Measurements from ENCODE around the gene ZSWIM3.
"Not testable (repeated sequence)": the region's sequence is repeated elsewhere in the genome, so short reads cannot be mapped to it uniquely, and the experiment has no call there.

The ZSWIM3 gene

DNA sequence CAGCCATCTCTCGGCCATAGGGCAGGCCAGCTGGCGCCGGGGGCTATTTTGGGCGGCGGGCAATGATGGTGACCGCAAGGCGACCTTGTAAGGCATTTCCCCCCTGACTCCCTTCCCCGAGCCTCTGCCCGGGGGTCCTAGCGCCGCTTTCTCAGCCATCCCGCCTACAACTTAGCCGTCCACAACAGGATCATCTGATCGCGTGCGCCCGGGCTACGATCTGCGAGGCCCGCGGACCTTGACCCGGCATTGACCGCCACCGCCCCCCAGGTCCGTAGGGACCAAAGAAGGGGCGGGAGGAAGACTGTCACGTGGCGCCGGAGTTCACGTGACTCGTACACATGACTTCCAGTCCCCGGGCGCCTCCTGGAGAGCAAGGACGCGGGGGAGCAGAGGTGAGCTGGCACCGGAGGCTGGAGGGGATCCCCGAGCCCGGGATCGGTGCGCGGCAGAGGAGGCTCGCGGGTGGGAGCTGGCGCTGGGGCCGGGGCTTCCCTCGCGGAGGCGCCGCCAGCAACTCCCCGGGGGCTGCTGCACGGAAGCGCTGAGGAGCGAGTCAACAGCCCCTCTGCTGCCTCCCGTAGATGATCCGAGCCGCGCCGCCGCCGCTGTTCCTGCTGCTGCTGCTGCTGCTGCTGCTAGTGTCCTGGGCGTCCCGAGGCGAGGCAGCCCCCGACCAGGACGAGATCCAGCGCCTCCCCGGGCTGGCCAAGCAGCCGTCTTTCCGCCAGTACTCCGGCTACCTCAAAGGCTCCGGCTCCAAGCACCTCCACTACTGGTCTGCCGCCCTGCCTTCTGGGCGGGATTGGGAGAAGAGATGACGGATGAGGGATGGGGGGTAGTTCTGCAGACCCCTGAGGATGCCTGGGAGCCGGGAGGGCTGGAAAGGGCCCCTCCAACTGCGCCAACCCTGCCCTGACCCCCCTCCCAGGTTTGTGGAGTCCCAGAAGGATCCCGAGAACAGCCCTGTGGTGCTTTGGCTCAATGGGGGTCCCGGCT lies 33.9 kb downstream of the ZSWIM3 start, which contains the start of the genes CTSA and NEURL2:
Gene CTSA, plus strand, starts transcription at position 351 of the 999 bp plus-strand sequence. Its CDS starts 234 bp downstream, at position 585.
Gene NEURL2, minus strand, starts transcription at position 224 of the 999 bp plus-strand sequence. Its CDS starts 217 bp downstream, at position 7.
- DNase-seq: peak; percentile 83

DNA sequence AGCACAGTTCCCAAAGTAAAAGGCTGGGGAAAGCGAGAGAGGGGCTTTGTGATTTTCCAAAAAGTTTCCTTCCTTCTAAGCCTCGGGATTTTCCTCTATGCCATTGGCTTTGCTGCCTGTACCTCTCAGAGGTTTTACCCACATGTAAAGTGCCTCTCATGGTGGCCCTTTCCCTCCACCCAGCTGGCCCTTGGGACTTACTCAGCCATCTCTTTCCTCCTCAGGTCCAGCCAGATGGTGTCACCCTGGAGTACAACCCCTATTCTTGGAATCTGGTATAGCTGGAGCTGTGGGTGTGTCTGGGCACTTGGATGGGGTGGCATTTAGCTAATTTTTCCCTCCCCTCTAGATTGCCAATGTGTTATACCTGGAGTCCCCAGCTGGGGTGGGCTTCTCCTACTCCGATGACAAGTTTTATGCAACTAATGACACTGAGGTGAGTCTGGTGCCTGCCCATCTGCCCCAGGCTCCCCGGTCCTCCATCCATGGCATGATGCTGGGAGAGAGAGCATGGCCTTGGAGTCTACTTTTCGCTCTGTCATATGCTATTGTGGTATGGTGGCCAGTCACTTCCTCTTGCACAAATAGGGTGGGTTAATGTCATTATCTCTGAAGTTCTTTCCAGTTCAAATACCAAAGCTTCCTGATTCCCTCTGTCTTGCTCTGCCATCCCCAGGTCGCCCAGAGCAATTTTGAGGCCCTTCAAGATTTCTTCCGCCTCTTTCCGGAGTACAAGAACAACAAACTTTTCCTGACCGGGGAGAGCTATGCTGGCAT lies 34.8 kb downstream of the ZSWIM3 start:
- DNase-seq: no peak

DNA sequence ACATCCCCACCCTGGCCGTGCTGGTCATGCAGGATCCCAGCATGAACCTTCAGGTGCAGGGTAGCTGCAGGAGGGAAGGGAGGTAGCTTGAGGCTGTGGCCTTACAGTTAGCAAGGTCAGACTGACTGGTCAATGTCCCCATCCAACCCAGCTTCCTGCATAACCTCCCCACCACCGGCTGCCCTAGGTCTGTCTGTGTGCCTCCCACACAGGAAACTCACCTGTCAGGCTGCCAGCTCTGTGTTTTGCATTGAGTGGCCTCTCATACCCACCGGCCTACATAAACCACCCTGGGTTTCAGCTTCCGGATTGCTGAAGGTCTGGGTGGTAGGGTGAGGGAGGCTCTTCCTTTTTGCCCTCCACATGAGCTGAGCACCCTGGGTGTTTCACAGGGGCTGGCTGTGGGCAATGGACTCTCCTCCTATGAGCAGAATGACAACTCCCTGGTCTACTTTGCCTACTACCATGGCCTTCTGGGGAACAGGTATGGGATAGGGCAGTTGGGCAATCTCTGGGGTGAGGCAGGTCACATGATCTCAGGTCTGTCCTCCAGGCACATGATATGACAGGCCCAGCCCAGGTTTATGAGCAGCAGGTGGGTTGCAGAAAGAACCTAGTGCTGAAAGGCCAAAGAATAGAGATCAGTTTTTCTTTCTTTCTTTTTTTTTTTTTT lies 35.5 kb downstream of the ZSWIM3 start:
- no peak for DNase-seq

GRCh38 chr20:45893831-45894230 lies 36.4 kb downstream of the ZSWIM3 start:
- DNase-seq: no peak

DNA sequence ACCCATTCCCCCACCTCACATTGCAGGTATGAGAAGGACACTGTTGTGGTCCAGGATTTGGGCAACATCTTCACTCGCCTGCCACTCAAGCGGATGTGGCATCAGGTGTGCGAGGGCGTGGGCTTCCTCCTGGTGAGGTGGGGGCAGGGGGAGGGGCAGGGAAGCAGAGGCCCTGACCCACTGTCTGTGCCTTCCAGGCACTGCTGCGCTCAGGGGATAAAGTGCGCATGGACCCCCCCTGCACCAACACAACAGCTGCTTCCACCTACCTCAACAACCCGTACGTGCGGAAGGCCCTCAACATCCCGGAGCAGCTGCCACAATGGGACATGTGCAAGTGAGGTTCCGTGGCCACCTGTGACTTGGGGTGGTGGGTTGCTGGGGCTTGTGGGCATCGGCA lies 37.4 kb downstream of the ZSWIM3 start:
- DNase-seq: no peak

- no peak for DNase-seq
Measured at GRCh38 chr20:45896641-45897161, 39.3 kb downstream of the ZSWIM3 start.

DNA sequence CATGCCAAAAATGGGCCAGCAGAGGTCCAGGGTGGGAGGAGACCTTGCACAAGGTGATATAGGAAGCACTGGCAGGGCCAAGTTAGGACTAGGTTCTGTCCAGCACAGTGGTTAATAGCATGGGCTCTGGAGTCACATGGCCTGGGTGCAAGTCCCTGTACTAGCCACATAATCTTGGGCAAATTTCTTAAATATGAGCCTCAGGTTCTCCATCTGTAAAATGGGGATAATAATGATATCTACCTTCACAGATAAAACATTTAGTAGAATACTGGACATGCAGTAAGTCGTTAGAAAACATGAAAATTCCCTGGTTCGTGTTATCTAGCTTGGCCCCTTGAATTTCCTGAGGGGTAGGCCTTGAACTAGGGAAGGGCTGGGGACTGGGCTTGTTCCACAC lies 39.9 kb downstream of the ZSWIM3 start:
- no peak for DNase-seq

DNA sequence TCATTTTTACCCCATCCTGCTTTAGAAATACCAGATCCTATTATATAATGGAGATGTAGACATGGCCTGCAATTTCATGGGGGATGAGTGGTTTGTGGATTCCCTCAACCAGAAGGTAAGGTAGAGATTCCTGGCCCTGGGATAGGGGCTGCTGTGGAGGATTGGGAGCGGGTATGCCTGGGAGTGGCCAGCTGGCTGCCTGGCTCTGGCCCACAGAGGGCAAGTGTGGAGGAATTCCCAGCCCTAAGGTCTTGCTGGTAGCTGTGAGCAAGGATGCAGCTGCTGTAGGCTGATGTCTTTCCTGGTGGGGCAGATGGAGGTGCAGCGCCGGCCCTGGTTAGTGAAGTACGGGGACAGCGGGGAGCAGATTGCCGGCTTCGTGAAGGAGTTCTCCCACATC lies 40.3 kb downstream of the ZSWIM3 start:
- DNase-seq: no peak

- DNase-seq: no peak
Measured at GRCh38 chr20:45898285-45898684, 40.9 kb downstream of the ZSWIM3 start.

GRCh38 chr20:45899046-45899835 lies 41.8 kb downstream of the ZSWIM3 start:
- DNase-seq: no peak

DNA sequence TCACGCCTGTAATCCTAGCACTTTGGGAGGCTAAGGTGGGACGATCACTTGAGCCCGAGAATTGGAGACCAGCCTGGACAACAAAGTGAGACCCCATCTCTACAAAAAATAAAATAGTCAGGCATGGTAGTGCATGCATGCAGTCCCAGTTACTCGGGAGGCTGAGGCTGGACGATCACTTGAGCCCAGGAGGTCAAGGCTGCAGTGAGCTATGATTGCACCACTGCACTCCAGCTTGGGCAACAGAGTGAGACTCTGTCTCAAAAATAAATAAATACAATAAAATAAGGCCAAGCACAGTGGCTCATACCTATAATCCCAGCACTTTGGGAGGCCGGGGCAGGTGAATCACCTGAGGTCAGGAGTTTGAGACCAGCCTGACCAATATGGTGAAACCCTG lies 43.9 kb downstream of the ZSWIM3 start:
- DNase-seq: not testable (repeated sequence)

DNA sequence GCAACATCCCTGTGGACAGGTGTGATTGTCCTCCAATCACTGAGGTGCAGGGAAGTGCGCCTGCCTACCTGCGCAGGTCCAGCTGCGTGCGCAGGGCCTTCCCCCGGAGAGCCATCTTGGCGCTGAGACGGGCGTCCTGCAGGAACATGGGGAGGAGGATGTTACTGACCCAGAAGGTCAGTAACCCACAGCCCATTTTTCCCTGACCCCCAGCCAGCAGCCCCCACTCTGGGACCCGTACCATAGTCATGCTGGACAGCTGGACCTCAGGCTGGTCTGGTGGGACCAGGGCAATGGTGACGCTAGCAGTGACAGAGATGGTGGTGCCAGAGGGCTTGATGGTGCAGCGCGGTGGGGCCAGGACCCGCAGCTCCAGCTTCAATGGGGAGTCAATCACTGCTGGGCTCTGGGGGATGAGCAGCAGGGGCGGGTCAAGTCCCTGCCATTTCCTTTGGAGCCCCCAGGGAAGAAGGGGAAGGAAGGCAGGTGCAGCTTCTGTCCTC lies 44.8 kb downstream of the ZSWIM3 start:
- no peak for DNase-seq

- no peak for DNase-seq
Measured at GRCh38 chr20:45904583-45905504, 47.4 kb downstream of the ZSWIM3 start.

GRCh38 chr20:45905505-45906079 lies 48.2 kb downstream of the ZSWIM3 start:
- DNase-seq: no peak

DNA sequence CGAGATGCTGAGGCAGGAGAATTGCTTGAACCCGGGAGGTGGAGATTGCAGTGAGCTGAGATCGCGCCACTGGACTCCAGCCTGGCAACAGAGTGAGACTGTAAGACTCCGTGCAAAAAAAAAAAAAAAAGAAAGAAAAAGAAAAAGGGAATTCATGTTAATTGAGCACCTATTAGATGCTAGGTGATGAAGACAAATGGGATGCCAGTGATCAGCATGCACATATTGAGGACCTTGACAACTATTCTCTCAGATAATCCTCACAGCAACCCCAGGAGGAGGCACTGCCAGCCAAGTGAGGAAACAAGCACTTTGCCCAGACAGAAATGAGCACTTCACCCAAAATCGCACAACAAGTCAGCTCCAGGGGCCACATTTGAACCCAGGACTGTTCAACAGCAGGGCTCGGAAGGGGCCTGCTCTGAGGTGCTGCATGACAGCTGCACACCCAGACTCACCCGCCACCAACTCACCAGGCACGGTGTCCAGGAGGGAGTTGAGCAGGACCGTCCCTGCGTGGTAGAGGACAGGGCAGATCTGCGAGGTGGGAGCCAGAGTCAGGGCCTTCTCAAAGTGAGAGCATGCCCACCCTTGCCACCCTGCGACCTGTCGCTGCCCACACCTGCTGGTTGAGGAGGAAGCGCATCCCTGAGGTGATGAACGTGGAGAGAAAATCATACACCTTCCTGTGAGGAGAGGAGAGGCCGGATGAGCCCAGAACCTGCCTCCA lies 50.0 kb downstream of the ZSWIM3 start:
- no peak for DNase-seq

GRCh38 chr20:45908084-45908483 lies 50.7 kb downstream of the ZSWIM3 start:
- DNase-seq: no peak

GRCh38 chr20:45909336-45909808 lies 52.0 kb downstream of the ZSWIM3 start:
- no peak for DNase-seq

GRCh38 chr20:45909817-45910669 lies 52.6 kb downstream of the ZSWIM3 start:
- no peak for DNase-seq
